GM19463 (cell line): Measurements from ENCODE around the gene COPS7A.

ENCODE experiments used
- ATAC-seq: cut with Tn5 transposase; IDR thresholded peaks from one replicate; pipeline ENCODE4 v1.9.1; 2021; ENCODE audit warnings: mild to moderate bottlenecking, moderate library complexity; ENCODE audit not compliant: unreplicated experiment

Gene COPS7A

GRCh38 chr12:6768990-6769389 is 45.1 kb downstream of the COPS7A start:
- no peak for ATAC-seq

GRCh38 chr12:6769666-6770065 is 45.8 kb downstream of the COPS7A start:
- no peak for ATAC-seq

- ATAC-seq: no peak
These were observed 46.2 kb downstream of the COPS7A start for GRCh38 chr12:6770094-6770493.

GRCh38 chr12:6770600-6770999 is 46.8 kb downstream of the COPS7A start:
- no peak for ATAC-seq

- ATAC-seq: no peak
These were observed 47.2 kb downstream of the COPS7A start for GRCh38 chr12:6771091-6771495.

GRCh38 chr12:6771509-6772330 is 47.9 kb downstream of the COPS7A start:
- ATAC-seq: no peak

GRCh38 chr12:6772331-6772695 is 48.5 kb downstream of the COPS7A start, which contains the start of gene LAG3:
LAG3 (plus strand) TSS chr12:6772520; CDS start chr12:6772853, 333 bp downstream.
- no peak for ATAC-seq

- ATAC-seq: no peak
These were observed 49.1 kb downstream of the COPS7A start for GRCh38 chr12:6772726-6773589.

- ATAC-seq: no peak
These were observed 49.9 kb downstream of the COPS7A start for GRCh38 chr12:6773590-6774351.

- no peak for ATAC-seq
These were observed 50.7 kb downstream of the COPS7A start for GRCh38 chr12:6774499-6775062.

GRCh38 chr12:6775185-6776174 is 51.6 kb downstream of the COPS7A start:
- ATAC-seq: no peak

GRCh38 chr12:6777386-6777785 is 53.5 kb downstream of the COPS7A start:
- ATAC-seq: no peak

GRCh38 chr12:6778217-6778573 is 54.3 kb downstream of the COPS7A start:
- no peak for ATAC-seq

- peak; percentile 87 for ATAC-seq
These were observed 55.0 kb downstream of the COPS7A start for GRCh38 chr12:6778574-6779550.

- no peak for ATAC-seq
These were observed 56.0 kb downstream of the COPS7A start for GRCh38 chr12:6779708-6780432.

- no peak for ATAC-seq
These were observed 56.7 kb downstream of the COPS7A start for GRCh38 chr12:6780573-6780972.
